HepG2 (cell line): ENCODE results near the gene SGF29. TPM values are rescaled to one million over a fixed set of nuclear protein-coding genes. Genes with fewer than 3 reads are reported as not detected.

Experiments
- ATAC-seq: fragments of 200-7000 bp; cut with Tn5 transposase; 3 replicates; pipeline ENCODE4 v1.9.1; 2020; ENCODE audit warnings: mild to moderate bottlenecking, moderate library complexity
- BruUV-seq: library from RNA; stranded (reverse); fragments of 400-500 nt; replicated peaks from 2 replicates; lab custom pipeline; 2021; lab: Mats Ljungman, UMichigan
- CTCF ChIA-PET: fragments of 300-600 bp; formaldehyde crosslinking; extraction: SDS; loops from one replicate; lab custom pipeline; 2021; ENCODE audit warnings: low total read pairs, inconsistent platforms, low intra/inter-chr PET ratio; lab: Yijun Ruan, JAX
- POLR2A ChIA-PET: fragments of 350-600 bp; sonication (Branson Sonifier 250); formaldehyde crosslinking; loops from one replicate; lab custom pipeline; 2020; ENCODE audit warnings: antibody characterized with exemption, inconsistent platforms; lab: Yijun Ruan, JAX
- DNase-seq: peaks from one replicate; pipeline ENCODE4 v3.0.0-alpha.2; 2015; ENCODE audit warnings: low spot score
- FAIRE-seq: peaks from 3 replicates; lab custom pipeline; 2011; peaks lifted over from hg19 to GRCh38; lab: Jason Lieb, UNC
- H2AFZ ChIP-seq: one replicate; pipeline ENCODE4 v1.6.1; 2011; ENCODE audit warnings: low read length, inconsistent platforms
- H3K27ac ChIP-seq: fragments of 300-600 bp; 3 replicates; pipeline ENCODE4 v1.8.0; 2011; ENCODE audit warnings: mixed run types, mild to moderate bottlenecking, mixed read lengths, low read length, inconsistent platforms; ENCODE audit not compliant: insufficient read depth; ENCODE audit errors: extremely low read length
- H3K27me3 ChIP-seq, 2 experiments: fragments of 200-600 bp in 1 of 2; 2 replicates in 1 of 2; 3 replicates in 1 of 2; pipeline versions ENCODE4 v1.6.0 to v1.8.0; 2011; ENCODE audit warnings: low read length in 2 of 2, mild to moderate bottlenecking in 2 of 2, moderate library complexity in 2 of 2, inconsistent platforms in 1 of 2; ENCODE audit not compliant: insufficient read depth in 2 of 2, control insufficient read depth in 1 of 2
- H3K36me3 ChIP-seq, 2 experiments: fragments of 200-600 bp in 1 of 2; replicated peaks in 1 of 2; 2 replicates in 1 of 2; 3 replicates in 1 of 2; pipeline versions ENCODE4 v1.5.1 to v1.8.0; 2011; ENCODE audit warnings: low read length in 2 of 2, inconsistent platforms in 1 of 2; ENCODE audit not compliant: insufficient read depth in 2 of 2, control insufficient read depth in 1 of 2
- H3K4me1 ChIP-seq: 2 replicates; pipeline ENCODE4 v1.5.1; 2012; ENCODE audit warnings: low read length, inconsistent platforms; ENCODE audit not compliant: insufficient read depth
- H3K4me2 ChIP-seq: 2 replicates; pipeline ENCODE4 v1.6.0; 2011; ENCODE audit warnings: low read depth, low read length, inconsistent platforms
- H3K4me3 ChIP-seq, 3 experiments: fragments of 200-600 bp in 1 of 3; sonication (generic), shearing (Covaris generic) in 1 of 3; replicated peaks in 1 of 3; 2 replicates each; pipeline ENCODE4 v1.5.1; 2011 to 2016; ENCODE audit warnings: low read length in 3 of 3, inconsistent platforms in 2 of 3, low read depth in 2 of 3, mild to moderate bottlenecking in 2 of 3, control low read depth in 1 of 3, mixed read lengths in 1 of 3; ENCODE audit not compliant: insufficient read depth in 1 of 3
- H3K79me2 ChIP-seq: one replicate; pipeline ENCODE4 v1.6.1; 2011; ENCODE audit warnings: low read length, inconsistent platforms; ENCODE audit not compliant: insufficient read depth
- H3K9ac ChIP-seq: 2 replicates; pipeline ENCODE4 v1.6.0; 2011; ENCODE audit warnings: mild to moderate bottlenecking, low read depth, low read length, inconsistent platforms; ENCODE audit not compliant: insufficient read depth
- H3K9me3 ChIP-seq: 2 replicates; pipeline ENCODE4 v1.5.1; 2012; ENCODE audit warnings: mild to moderate bottlenecking, low read length
- H4K20me1 ChIP-seq: 2 replicates; pipeline ENCODE4 v1.6.0; 2011; ENCODE audit warnings: inconsistent platforms, mild to moderate bottlenecking, low read length, moderate library complexity; ENCODE audit not compliant: insufficient read depth
- ATF7 ChIP-seq, 2 experiments: fragments of 450-650 bp in 1 of 2; sonication (generic) in 1 of 2; formaldehyde crosslinking in 1 of 2; IDR thresholded peaks; 2 replicates each; pipeline versions ENCODE4 v1.4.0 to v1.6.1; 2016 to 2020; ENCODE audit warnings: antibody characterized with exemption in 1 of 2, mild to moderate bottlenecking in 1 of 2, missing genetic modification reagents in 1 of 2
- CBX2 ChIP-seq, 2 experiments: fragments of 200-600 bp in 1 of 2; sonication (generic); formaldehyde crosslinking in 1 of 2; IDR thresholded peaks; 2 replicates each; pipeline versions ENCODE4 v1.7.0 to v1.8.1; 2018 to 2022; ENCODE audit warnings: low read depth in 2 of 2, low read length in 1 of 2, mild to moderate bottlenecking in 1 of 2, missing genetic modification reagents in 1 of 2
- CENPX ChIP-seq: sonication (generic); formaldehyde crosslinking; IDR thresholded peaks from 2 replicates; pipeline ENCODE4 v1.9.0; 2021; ENCODE audit warnings: mild to moderate bottlenecking, missing genetic modification reagents, moderate library complexity
- JDP2 ChIP-seq: sonication (generic); formaldehyde crosslinking; IDR thresholded peaks from 2 replicates; pipeline ENCODE4 v1.8.1; 2022; ENCODE audit warnings: missing genetic modification reagents, borderline replicate concordance
- NCOA2 ChIP-seq: sonication (generic); formaldehyde crosslinking; IDR thresholded peaks from 2 replicates; pipeline ENCODE4 v1.8.0; 2022; ENCODE audit warnings: inconsistent platforms
- ZNF383 ChIP-seq: sonication (generic); formaldehyde crosslinking; IDR thresholded peaks from 2 replicates; pipeline ENCODE4 v1.4.0; 2020; ENCODE audit warnings: missing genetic modification reagents, mild to moderate bottlenecking, borderline replicate concordance
- ZNF691 ChIP-seq: sonication (generic); formaldehyde crosslinking; IDR thresholded peaks from 2 replicates; pipeline ENCODE4 v1.4.0; 2020; ENCODE audit warnings: missing genetic modification reagents, low read depth, mild to moderate bottlenecking, borderline replicate concordance
- WGBS: methylation state at CpG from one replicate; pipeline ENCODE4 v1.1.6; 2017; ENCODE audit warnings: low lambda C conversion rate; 5-methylcytosine and 5-hydroxymethylcytosine counted together
- in situ Hi-C: cut with HindIII; loops from 2 replicates; pipeline ENCODE4 v1.10.0; 2017; ENCODE audit warnings: low pct_unique_long_range_greater_than_20kb; ENCODE audit not compliant: extremely low pct_ligation_motif_present
- intact Hi-C: fragments of 100-400 bp; cut with micrococcal nuclease; formaldehyde crosslinking; loops from one replicate; pipeline ENCODE4 v1.10.0; 2022; ENCODE audit not compliant: unreplicated experiment
- polyA plus RNA-seq, 8 experiments: library from polyadenylated mRNA; depleted of rRNA in 3 of 8; stranded (reverse) in 7 of 8; unstranded in 1 of 8; fragments of >200 nt; fragmentation: Illumina TruSeq in 4 of 8; extraction: Trizol in 4 of 8; gene quantifications; 2 replicates each; pipeline versions ENCODE4 v1.2.1 to v1.2.3, GENCODE V29; 2011 to 2016; ENCODE audit warnings: low read depth in 4 of 8, missing spikeins in 1 of 8, mixed read lengths in 1 of 8; ENCODE audit not compliant: insufficient read depth in 1 of 8
- total RNA-seq, 5 experiments: library from RNA; depleted of rRNA; stranded (reverse); fragments of >200 nt; fragmentation: Illumina TruSeq; extraction: Trizol; gene quantifications; 2 replicates each; pipeline ENCODE4 v1.2.3, GENCODE V29; 2016; ENCODE audit warnings: low read depth in 1 of 5
- TF ChIP-seq, protein P1 (sequence below): sonication (generic); formaldehyde crosslinking; IDR thresholded peaks from 2 replicates; pipeline ENCODE4 v1.8.0; 2022; ENCODE audit warnings: low read depth, missing genetic modification reagents
- TF ChIP-seq, protein P2 (sequence below), 2 experiments: fragments of 450-650 bp in 1 of 2; sonication (generic) in 1 of 2; formaldehyde crosslinking in 1 of 2; IDR thresholded peaks; 2 replicates each; pipeline versions ENCODE4 v1.6.1 to v1.8.0; 2016 to 2022; ENCODE audit warnings: antibody characterized with exemption in 1 of 2, mild to moderate bottlenecking in 1 of 2, missing genetic modification reagents in 1 of 2

The SGF29 gene
- total and polyA plus RNA-seq, 2 of the 13 experiments (the other 11 are each of a cell fraction or from before 2014, with no cell fraction given): 5.0 to 29.4 TPM

DNA sequence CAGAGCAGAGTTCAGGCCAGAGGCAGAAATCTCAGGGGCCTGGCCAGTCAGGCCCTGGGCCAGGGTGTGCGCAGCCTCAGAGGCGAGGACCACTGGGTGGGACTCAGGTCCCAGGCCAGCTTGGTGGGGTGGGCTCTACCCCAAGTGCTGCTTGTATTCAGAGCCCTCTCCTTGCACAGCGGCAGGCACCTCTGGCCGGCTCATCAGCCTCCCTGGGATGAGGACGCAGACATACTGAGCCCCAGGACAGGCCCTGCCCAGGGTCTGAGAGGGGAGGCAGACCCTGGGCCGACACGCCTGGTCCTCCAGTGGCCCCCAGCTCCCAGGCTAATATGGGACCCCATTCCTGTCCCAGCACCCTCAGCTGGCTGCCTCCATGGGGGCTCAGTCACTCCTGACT is 39.5 kb upstream of the SGF29 start:
- H3K79me2 ChIP-seq: no peaks in the 10 kb centered on the region
- H3K4me3 ChIP-seq: no peak overlapping the region
- H3K27ac ChIP-seq: no peak overlapping the region
- no peak for TF ChIP-seq NCOA2 (CRISPR knock-in tag)
- TF ChIP-seq ZNF383 (CRISPR knock-in tag): no peak
- TF ChIP-seq CBX2 (IDR thresholded peaks at IDR 0.05; ENCODE audit: low read depth, low read length): no peak
- TF ChIP-seq CBX2 (CRISPR knock-in tag; IDR thresholded peaks at IDR 0.05; ENCODE audit: low read depth): no peak
- TF ChIP-seq, protein P1, sequence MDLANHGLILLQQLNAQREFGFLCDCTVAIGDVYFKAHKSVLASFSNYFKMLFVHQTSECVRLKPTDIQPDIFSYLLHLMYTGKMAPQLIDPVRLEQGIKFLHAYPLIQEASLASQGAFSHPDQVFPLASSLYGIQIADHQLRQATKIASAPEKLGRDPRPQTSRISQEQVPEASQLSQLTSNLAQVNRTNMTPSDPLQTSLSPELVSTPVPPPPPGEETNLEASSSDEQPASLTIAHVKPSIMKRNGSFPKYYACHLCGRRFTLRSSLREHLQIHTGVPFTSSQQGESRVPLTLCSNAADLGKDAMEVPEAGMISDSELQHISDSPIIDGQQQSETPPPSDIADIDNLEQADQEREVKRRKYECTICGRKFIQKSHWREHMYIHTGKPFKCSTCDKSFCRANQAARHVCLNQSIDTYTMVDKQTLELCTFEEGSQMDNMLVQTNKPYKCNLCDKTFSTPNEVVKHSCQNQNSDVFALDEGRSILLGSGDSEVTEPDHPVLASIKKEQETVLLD (CRISPR knock-in tag): no peak
- TF ChIP-seq ATF7 (IDR thresholded peaks at IDR 0.05): no peak
- TF ChIP-seq ATF7 (CRISPR knock-in tag; IDR thresholded peaks at IDR 0.05): peak; percentile 48; the same call in 1 of the 2 replicates
- TF ChIP-seq ZNF691: no peak
- TF ChIP-seq, protein P2, sequence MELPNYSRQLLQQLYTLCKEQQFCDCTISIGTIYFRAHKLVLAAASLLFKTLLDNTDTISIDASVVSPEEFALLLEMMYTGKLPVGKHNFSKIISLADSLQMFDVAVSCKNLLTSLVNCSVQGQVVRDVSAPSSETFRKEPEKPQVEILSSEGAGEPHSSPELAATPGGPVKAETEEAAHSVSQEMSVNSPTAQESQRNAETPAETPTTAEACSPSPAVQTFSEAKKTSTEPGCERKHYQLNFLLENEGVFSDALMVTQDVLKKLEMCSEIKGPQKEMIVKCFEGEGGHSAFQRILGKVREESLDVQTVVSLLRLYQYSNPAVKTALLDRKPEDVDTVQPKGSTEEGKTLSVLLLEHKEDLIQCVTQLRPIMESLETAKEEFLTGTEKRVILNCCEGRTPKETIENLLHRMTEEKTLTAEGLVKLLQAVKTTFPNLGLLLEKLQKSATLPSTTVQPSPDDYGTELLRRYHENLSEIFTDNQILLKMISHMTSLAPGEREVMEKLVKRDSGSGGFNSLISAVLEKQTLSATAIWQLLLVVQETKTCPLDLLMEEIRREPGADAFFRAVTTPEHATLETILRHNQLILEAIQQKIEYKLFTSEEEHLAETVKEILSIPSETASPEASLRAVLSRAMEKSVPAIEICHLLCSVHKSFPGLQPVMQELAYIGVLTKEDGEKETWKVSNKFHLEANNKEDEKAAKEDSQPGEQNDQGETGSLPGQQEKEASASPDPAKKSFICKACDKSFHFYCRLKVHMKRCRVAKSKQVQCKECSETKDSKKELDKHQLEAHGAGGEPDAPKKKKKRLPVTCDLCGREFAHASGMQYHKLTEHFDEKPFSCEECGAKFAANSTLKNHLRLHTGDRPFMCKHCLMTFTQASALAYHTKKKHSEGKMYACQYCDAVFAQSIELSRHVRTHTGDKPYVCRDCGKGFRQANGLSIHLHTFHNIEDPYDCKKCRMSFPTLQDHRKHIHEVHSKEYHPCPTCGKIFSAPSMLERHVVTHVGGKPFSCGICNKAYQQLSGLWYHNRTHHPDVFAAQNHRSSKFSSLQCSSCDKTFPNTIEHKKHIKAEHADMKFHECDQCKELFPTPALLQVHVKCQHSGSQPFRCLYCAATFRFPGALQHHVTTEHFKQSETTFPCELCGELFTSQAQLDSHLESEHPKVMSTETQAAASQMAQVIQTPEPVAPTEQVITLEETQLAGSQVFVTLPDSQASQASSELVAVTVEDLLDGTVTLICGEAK (IDR thresholded peaks at IDR 0.05): no peak
- TF ChIP-seq, protein P2 (CRISPR knock-in tag; IDR thresholded peaks at IDR 0.05): 0 out of 2 replicates have a peak, but pooled peaks have one; percentile 11
- TF ChIP-seq CENPX: no peak
- TF ChIP-seq JDP2 (CRISPR knock-in tag): no peak
- TF ChIP-seq, all 625 proteins: peak for 2
- intact Hi-C loops: no loop called here
- ATAC-seq (peak; percentile 26), FAIRE-seq (no peak), DNase-seq (no peak)
- 90% methylated on average over 2 of the region's 7 CpGs for WGBS
- in situ Hi-C loops: no loop called here
- CTCF ChIA-PET: no interaction called here
- Histone ChIP-seq H3K4me2 (0 out of 2 replicates have a peak overlapping the region, but pooled peaks have one; percentile 49), H3K4me1 (peaks cover 45% of the 10 kb centered on the region), H3K27me3 (no peaks in the 10 kb centered on the region), H3K36me3 (no peaks in the 10 kb centered on the region), H4K20me1 (no peaks in the 10 kb centered on the region), H3K9ac (no peak overlapping the region), H2AFZ (no peak overlapping the region), H3K9me3 (no peaks in the 10 kb centered on the region)
- BruUV-seq: no TSS peak
- POLR2A ChIA-PET: interaction anchor here (0.9 kb wide), 1 partner anchor 12 kb away, joined by 3 read pairs; no protein-coding TSS in a partner anchor
